Epithelial cell of proximal tubule (primary cell): ENCODE measurements around the gene PSMD14. TPM values are rescaled to one million over a fixed set of nuclear protein-coding genes. Genes with fewer than 3 reads are reported as not detected.

Source experiments
- DNase-seq: peaks from one replicate; pipeline ENCODE4 v3.0.0-alpha.2; 2011; ENCODE audit warnings: low read depth
- H3K4me3 ChIP-seq: 2 replicates; pipeline ENCODE4 v1.5.1; 2011; ENCODE audit warnings: low read depth, mild to moderate bottlenecking, low read length
- CTCF ChIP-seq: conservative IDR thresholded peaks from 2 replicates; pipeline ENCODE4 v1.5.1; 2012; ENCODE audit warnings: low read depth, mild to moderate bottlenecking, low read length
- total RNA-seq: library from RNA; depleted of rRNA; stranded (reverse); fragments of >200 nt; gene quantifications from 2 replicates; pipeline ENCODE4 v1.2.3, GENCODE V29; 2015

Gene PSMD14
- total RNA-seq, 1 donor from 2014 or later: 123 TPM

- TF ChIP-seq CTCF: no peak
- no peak overlapping the region for H3K4me3 ChIP-seq
- no peak for DNase-seq
Observed at GRCh38 chr2:161407597-161407996, 99.4 kb downstream of the PSMD14 start.

- TF ChIP-seq CTCF: no peak
- no peak overlapping the region for H3K4me3 ChIP-seq
- DNase-seq: no peak
Observed at GRCh38 chr2:161409308-161409907, 101.2 kb downstream of the PSMD14 start.

GRCh38 chr2:161412346-161412745, 104.1 kb downstream of the PSMD14 start:
- no peak for DNase-seq
- no peak overlapping the region for H3K4me3 ChIP-seq
- TF ChIP-seq CTCF: no peak

GRCh38 chr2:161414042-161415033, 106.1 kb downstream of the PSMD14 start:
- no peak for TF ChIP-seq CTCF
- H3K4me3 ChIP-seq: peak overlapping the region; percentile 53
- DNase-seq: no peak

GRCh38 chr2:161415034-161415986, 107.1 kb downstream of the PSMD14 start:
- H3K4me3 ChIP-seq: peak overlapping the region; percentile 53
- TF ChIP-seq CTCF: no peak
- no peak for DNase-seq

- H3K4me3 ChIP-seq: peak within 1 kb of the TSS; percentile 53
- no peak for DNase-seq
- TF ChIP-seq CTCF: no peak
Observed at GRCh38 chr2:161415987-161416707, 107.9 kb downstream of the PSMD14 start, which contains the start of gene TBR1. Gene TBR1, plus strand, starts transcription at chr2:161416297. Its CDS starts 114 bp downstream, at chr2:161416411.
